DOHH2 (cell line): ENCODE data around the gene SART1.

Source experiments
- H3F3A ChIP-seq: fragments of 200-600 bp; sonication (generic), shearing (Covaris generic); 2 replicates; pipeline ENCODE4 v1.6.0; 2016; ENCODE audit warnings: antibody characterized with exemption, mild to moderate bottlenecking; ENCODE audit not compliant: control insufficient read depth, insufficient read depth
- H3K27ac ChIP-seq: fragments of 200-600 bp; sonication (generic); 2 replicates; pipeline ENCODE4 v1.5.1; 2014; ENCODE audit warnings: low read depth, mild to moderate bottlenecking, low read length, moderate library complexity
- H3K27me3 ChIP-seq: fragments of 200-600 bp; sonication (generic); 2 replicates; pipeline ENCODE4 v1.6.1; 2014; ENCODE audit warnings: mild to moderate bottlenecking, low read length, mixed read lengths; ENCODE audit not compliant: control insufficient read depth
- H3K36me3 ChIP-seq: fragments of 200-600 bp; sonication (generic); 2 replicates; pipeline ENCODE4 v1.6.1; 2014; ENCODE audit warnings: mild to moderate bottlenecking, low read length, moderate library complexity, mixed read lengths; ENCODE audit not compliant: control insufficient read depth
- H3K4me1 ChIP-seq: fragments of 200-600 bp; sonication (generic); 2 replicates; pipeline ENCODE4 v1.6.1; 2014; ENCODE audit warnings: mild to moderate bottlenecking, low read length, mixed read lengths; ENCODE audit not compliant: control insufficient read depth
- H3K4me2 ChIP-seq: fragments of 200-600 bp; sonication (generic); 2 replicates; pipeline ENCODE4 v1.6.0; 2014; ENCODE audit warnings: mild to moderate bottlenecking, low read length, moderate library complexity
- H3K4me3 ChIP-seq: fragments of 200-600 bp; sonication (generic); 2 replicates; pipeline ENCODE4 v1.5.1; 2014; ENCODE audit warnings: mild to moderate bottlenecking, low read length, mixed read lengths
- H3K79me2 ChIP-seq: fragments of 200-600 bp; sonication (generic); 2 replicates; pipeline ENCODE4 v1.6.1; 2014; ENCODE audit warnings: mild to moderate bottlenecking, low read length, mixed read lengths; ENCODE audit not compliant: control insufficient read depth
- H3K9me2 ChIP-seq: fragments of 200-600 bp; sonication (generic); replicated peaks from 2 replicates; pipeline ENCODE4 v1.6.1; 2014; ENCODE audit warnings: mild to moderate bottlenecking, low read length, mixed read lengths; ENCODE audit not compliant: control insufficient read depth
- H3K9me3 ChIP-seq: fragments of 200-600 bp; sonication (generic); 2 replicates; pipeline ENCODE4 v1.6.1; 2014; ENCODE audit warnings: antibody characterized with exemption, low read length, mixed read lengths; ENCODE audit not compliant: control insufficient read depth, insufficient read depth
- H4K20me1 ChIP-seq: fragments of 200-600 bp; sonication (generic); 2 replicates; pipeline ENCODE4 v1.6.0; 2014; ENCODE audit warnings: low read depth, mild to moderate bottlenecking, antibody characterized with exemption, low read length, moderate library complexity; ENCODE audit not compliant: control insufficient read depth, insufficient read depth
- CTCF ChIP-seq: fragments of 200-600 bp; sonication (generic); IDR thresholded peaks from one replicate; pipeline ENCODE4 v1.5.1; 2014; ENCODE audit warnings: antibody characterized with exemption, mild to moderate bottlenecking, low read depth, low read length; ENCODE audit not compliant: poor library complexity, severe bottlenecking
- EZH2phosphoT487 ChIP-seq: fragments of 200-600 bp; sonication (generic); IDR thresholded peaks from 2 replicates; pipeline ENCODE4 v1.6.1; 2017; ENCODE audit warnings: borderline replicate concordance, mild to moderate bottlenecking, antibody characterized with exemption, low read length, moderate library complexity, mixed read lengths

Gene SART1

GRCh38 chr11:65915821-65916251 is 45.7 kb upstream of the SART1 start:
- Histone ChIP-seq H3F3A (no peaks in the 10 kb centered on the region), H3K4me1 (peaks cover 27% of the 10 kb centered on the region), H3K9me2 (no peaks in the 10 kb centered on the region), H3K79me2 (peaks cover 22% of the 10 kb centered on the region), H4K20me1 (no peaks in the 10 kb centered on the region), H3K4me2 (no peak overlapping the region), H3K4me3 (no peak overlapping the region), H3K36me3 (peaks cover 4% of the 10 kb centered on the region; the same call in 1 of the 2 replicates), H3K27me3 (peaks cover 10% of the 10 kb centered on the region; the same call in 1 of the 2 replicates), H3K9me3 (no peaks in the 10 kb centered on the region), H3K27ac (no peak overlapping the region)
- TF ChIP-seq CTCF (no peak), EZH2phosphoT487 (no peak)

GRCh38 chr11:65916391-65916790 is 45.1 kb upstream of the SART1 start:
- Histone ChIP-seq H3K27ac (no peak overlapping the region), H3K9me2 (no peaks in the 10 kb centered on the region), H4K20me1 (no peaks in the 10 kb centered on the region), H3F3A (no peaks in the 10 kb centered on the region), H3K9me3 (no peaks in the 10 kb centered on the region), H3K4me3 (no peak overlapping the region), H3K79me2 (peaks cover 22% of the 10 kb centered on the region), H3K36me3 (peaks cover 4% of the 10 kb centered on the region; the same call in 1 of the 2 replicates), H3K4me1 (peaks cover 27% of the 10 kb centered on the region), H3K27me3 (peaks cover 6% of the 10 kb centered on the region; the same call in 1 of the 2 replicates), H3K4me2 (no peak overlapping the region)
- TF ChIP-seq CTCF (no peak), EZH2phosphoT487 (no peak)

- H3K9me3 ChIP-seq: no peaks in the 10 kb centered on the region
- no peaks in the 10 kb centered on the region for H3K9me2 ChIP-seq
- no peaks in the 10 kb centered on the region for H4K20me1 ChIP-seq
- H3F3A ChIP-seq: no peaks in the 10 kb centered on the region
- TF ChIP-seq EZH2phosphoT487 (no peak), CTCF (no peak)
- H3K4me3 ChIP-seq: no peak overlapping the region
- peaks cover 4% of the 10 kb centered on the region; the same call in 1 of the 2 replicates for H3K36me3 ChIP-seq
- 0 out of 2 replicates have a peak, but pooled peaks cover 3% of the 10 kb centered on the region for H3K27me3 ChIP-seq
- peaks cover 24% of the 10 kb centered on the region for H3K4me1 ChIP-seq
- H3K27ac ChIP-seq: no peak overlapping the region
- peaks cover 22% of the 10 kb centered on the region for H3K79me2 ChIP-seq
- H3K4me2 ChIP-seq: peak overlapping the region; percentile 90
Measured at GRCh38 chr11:65917077-65917433, 44.5 kb upstream of the SART1 start.
